Neural progenitor cell (in vitro differentiated cells): ENCODE data around the gene TSHZ2.

ENCODE experiments used
- EZH2 ChIP-seq: fragments of 200-600 bp; sonication (generic); IDR thresholded peaks from 2 replicates; pipeline ENCODE4 v1.6.1; 2017; ENCODE audit warnings: antibody characterized with exemption, mild to moderate bottlenecking, moderate library complexity
- TF ChIP-seq, protein P1 (sequence below): fragments of 200-600 bp; sonication (generic); IDR thresholded peaks from 2 replicates; pipeline ENCODE4 v1.5.1; 2017; ENCODE audit warnings: antibody characterized with exemption, mild to moderate bottlenecking

DNA sequence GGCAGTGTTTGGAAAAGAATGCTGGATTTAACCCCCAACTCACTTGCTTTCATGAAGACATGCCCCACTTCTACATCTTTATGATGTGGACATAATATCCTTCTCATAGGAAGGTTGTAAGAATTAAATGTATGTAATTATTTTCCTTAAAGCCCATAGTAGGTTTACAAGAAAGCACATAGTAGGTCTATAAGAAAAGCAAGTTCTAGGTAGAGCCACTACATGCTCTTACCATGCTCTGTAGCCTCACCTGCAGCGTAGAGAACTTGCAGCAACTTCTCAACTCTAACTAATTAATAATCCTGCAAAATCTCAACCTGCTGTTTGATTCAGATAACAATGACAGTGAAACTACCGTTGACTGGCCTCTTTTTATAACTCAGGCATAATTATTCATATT is 288.4 kb downstream of the TSHZ2 start:
- TF ChIP-seq EZH2, result no peak
- TF ChIP-seq, protein P1, sequence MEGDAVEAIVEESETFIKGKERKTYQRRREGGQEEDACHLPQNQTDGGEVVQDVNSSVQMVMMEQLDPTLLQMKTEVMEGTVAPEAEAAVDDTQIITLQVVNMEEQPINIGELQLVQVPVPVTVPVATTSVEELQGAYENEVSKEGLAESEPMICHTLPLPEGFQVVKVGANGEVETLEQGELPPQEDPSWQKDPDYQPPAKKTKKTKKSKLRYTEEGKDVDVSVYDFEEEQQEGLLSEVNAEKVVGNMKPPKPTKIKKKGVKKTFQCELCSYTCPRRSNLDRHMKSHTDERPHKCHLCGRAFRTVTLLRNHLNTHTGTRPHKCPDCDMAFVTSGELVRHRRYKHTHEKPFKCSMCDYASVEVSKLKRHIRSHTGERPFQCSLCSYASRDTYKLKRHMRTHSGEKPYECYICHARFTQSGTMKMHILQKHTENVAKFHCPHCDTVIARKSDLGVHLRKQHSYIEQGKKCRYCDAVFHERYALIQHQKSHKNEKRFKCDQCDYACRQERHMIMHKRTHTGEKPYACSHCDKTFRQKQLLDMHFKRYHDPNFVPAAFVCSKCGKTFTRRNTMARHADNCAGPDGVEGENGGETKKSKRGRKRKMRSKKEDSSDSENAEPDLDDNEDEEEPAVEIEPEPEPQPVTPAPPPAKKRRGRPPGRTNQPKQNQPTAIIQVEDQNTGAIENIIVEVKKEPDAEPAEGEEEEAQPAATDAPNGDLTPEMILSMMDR, result no peak
